Fibroblast of lung (primary cell): ENCODE results near the gene ING1. TPM values are rescaled to one million over a fixed set of nuclear protein-coding genes. Genes with fewer than 3 reads are reported as not detected.

Experiments
- DNase-seq, 2 donors: peaks; one replicate each; pipeline versions ENCODE4 v3.0.0 to v3.0.0-alpha.2; 2010; ENCODE audit warnings: low read depth in 2 of 2
- H2AFZ ChIP-seq: 2 replicates; pipeline ENCODE4 v1.5.1; 2012; ENCODE audit warnings: low read length, control low read depth, inconsistent platforms
- H3K27ac ChIP-seq: 2 replicates; pipeline ENCODE4 v1.5.1; 2011; ENCODE audit warnings: low read length, control low read depth; ENCODE audit not compliant: insufficient read depth
- H3K27me3 ChIP-seq: 2 replicates; pipeline ENCODE4 v1.5.1; 2011; ENCODE audit warnings: mild to moderate bottlenecking, low read length; ENCODE audit not compliant: control insufficient read depth, insufficient read depth
- H3K36me3 ChIP-seq: 2 replicates; pipeline ENCODE4 v1.5.1; 2011; ENCODE audit warnings: low read length; ENCODE audit not compliant: control insufficient read depth, insufficient read depth
- H3K4me1 ChIP-seq: 2 replicates; pipeline ENCODE4 v1.5.1; 2011; ENCODE audit warnings: low read length; ENCODE audit not compliant: control insufficient read depth, insufficient read depth; ENCODE audit errors: extremely low read depth
- H3K4me2 ChIP-seq: 2 replicates; pipeline ENCODE4 v1.5.1; 2011; ENCODE audit warnings: low read length, control low read depth; ENCODE audit not compliant: insufficient read depth; ENCODE audit errors: extremely low read depth
- H3K4me3 ChIP-seq, 4 experiments: fragments of 200-600 bp in 1 of 4; sonication (generic) in 1 of 4; replicated peaks in 1 of 4; 2 replicates each; pipeline ENCODE4 v1.5.1; 2011 to 2016; ENCODE audit warnings: low read length in 4 of 4, low read depth in 3 of 4, mild to moderate bottlenecking in 3 of 4, control low read depth in 2 of 4, inconsistent platforms in 1 of 4, mixed read lengths in 1 of 4; ENCODE audit not compliant: insufficient read depth in 1 of 4; ENCODE audit errors: control extremely low read depth in 1 of 4
- H3K79me2 ChIP-seq: 2 replicates; pipeline ENCODE4 v1.5.1; 2012; ENCODE audit warnings: mild to moderate bottlenecking, low read length, inconsistent platforms; ENCODE audit not compliant: control insufficient read depth, insufficient read depth
- H3K9ac ChIP-seq: 2 replicates; pipeline ENCODE4 v1.5.1; 2011; ENCODE audit warnings: mild to moderate bottlenecking, low read length, control low read depth; ENCODE audit not compliant: insufficient read depth
- H3K9me3 ChIP-seq: 2 replicates; pipeline ENCODE4 v1.5.1; 2012; ENCODE audit warnings: low read depth, low read length; ENCODE audit not compliant: control insufficient read depth, insufficient read depth
- H4K20me1 ChIP-seq: 2 replicates; pipeline ENCODE4 v1.5.1; 2011; ENCODE audit warnings: low read length; ENCODE audit not compliant: control insufficient read depth, insufficient read depth; ENCODE audit errors: extremely low read depth
- EZH2 ChIP-seq: IDR thresholded peaks from 2 replicates; pipeline ENCODE4 v1.5.1; 2012; ENCODE audit warnings: low read length, control low read depth, mild to moderate bottlenecking; ENCODE audit errors: missing control alignments
- polyA plus RNA-seq, 2 donors: library from polyadenylated mRNA; depleted of rRNA in 1 of 2; stranded (reverse) in 1 of 2; unstranded in 1 of 2; fragments of >200 nt; gene quantifications; 2 replicates each; pipeline ENCODE4 v1.2.1, GENCODE V29; 2011 to 2012; ENCODE audit warnings: missing spikeins in 1 of 2
- total RNA-seq: library from RNA; depleted of rRNA; stranded (reverse); fragments of >200 nt; gene quantifications from 2 replicates; pipeline ENCODE4 v1.2.1, GENCODE V29; 2014
- TF ChIP-seq, protein P1 (sequence below), 2 donors: IDR thresholded peaks in 1 of 2; conservative IDR thresholded peaks in 1 of 2; 1 replicate in 1 of 2; 2 replicates in 1 of 2; pipeline ENCODE4 v1.5.1; 2011 to 2012; ENCODE audit warnings: low read length in 2 of 2, control low read depth in 1 of 2, inconsistent platforms in 1 of 2, low read depth in 1 of 2, mild to moderate bottlenecking in 1 of 2

ING1 gene
- total and polyA plus RNA-seq, 2 donors (not counting 1 experiment from before 2014, with no cell fraction given): 7.9 to 13.0 TPM

DNA sequence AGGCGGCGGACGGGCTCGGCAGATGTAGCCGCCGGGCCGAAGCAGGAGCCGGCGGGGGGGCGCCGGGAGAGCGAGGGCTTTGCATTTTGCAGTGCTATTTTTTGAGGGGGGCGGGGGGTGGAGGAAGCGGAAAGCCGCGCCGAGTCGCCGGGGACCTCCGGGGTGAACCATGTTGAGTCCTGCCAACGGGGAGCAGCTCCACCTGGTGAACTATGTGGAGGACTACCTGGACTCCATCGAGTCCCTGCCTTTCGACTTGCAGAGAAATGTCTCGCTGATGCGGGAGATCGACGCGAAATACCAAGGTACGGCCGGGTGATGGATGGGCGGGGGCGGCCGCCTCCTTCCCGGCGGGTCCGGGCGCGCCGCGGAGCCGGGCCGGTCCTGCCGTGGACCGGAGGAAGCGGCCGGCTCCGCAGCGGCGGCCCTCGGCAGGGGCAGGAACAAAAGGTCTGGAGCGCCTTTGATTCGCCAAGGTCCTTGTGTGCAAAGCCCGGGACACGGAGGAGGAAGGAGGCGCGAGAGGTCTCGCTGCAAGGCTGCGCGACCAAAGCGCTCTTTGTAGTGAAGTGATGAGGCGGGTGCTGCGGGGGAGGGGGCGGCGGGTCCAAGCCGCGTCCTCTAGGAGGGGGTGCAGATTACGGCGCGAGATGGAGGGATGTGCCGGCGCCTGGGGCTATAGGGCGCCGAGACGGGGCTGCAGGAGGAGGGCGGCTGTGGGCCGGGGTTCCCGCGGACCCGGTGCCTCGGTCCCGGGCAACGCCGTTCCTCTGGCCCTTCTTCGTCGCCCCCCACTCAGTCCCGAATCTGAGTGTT lies 689 bp downstream of the ING1 start:
- peak overlapping the region; percentile 79 for H3K9ac ChIP-seq
- peak overlapping the region; percentile 40 for H3K4me2 ChIP-seq
- peak overlapping the region; percentile 40 to 94 (median 83) for H3K4me3 ChIP-seq
- H2AFZ ChIP-seq: peak overlapping the region; percentile 58
- H3K79me2 ChIP-seq: peaks cover 41% of the 10 kb centered on the region
- TF ChIP-seq EZH2: no peak
- TF ChIP-seq, protein P1, sequence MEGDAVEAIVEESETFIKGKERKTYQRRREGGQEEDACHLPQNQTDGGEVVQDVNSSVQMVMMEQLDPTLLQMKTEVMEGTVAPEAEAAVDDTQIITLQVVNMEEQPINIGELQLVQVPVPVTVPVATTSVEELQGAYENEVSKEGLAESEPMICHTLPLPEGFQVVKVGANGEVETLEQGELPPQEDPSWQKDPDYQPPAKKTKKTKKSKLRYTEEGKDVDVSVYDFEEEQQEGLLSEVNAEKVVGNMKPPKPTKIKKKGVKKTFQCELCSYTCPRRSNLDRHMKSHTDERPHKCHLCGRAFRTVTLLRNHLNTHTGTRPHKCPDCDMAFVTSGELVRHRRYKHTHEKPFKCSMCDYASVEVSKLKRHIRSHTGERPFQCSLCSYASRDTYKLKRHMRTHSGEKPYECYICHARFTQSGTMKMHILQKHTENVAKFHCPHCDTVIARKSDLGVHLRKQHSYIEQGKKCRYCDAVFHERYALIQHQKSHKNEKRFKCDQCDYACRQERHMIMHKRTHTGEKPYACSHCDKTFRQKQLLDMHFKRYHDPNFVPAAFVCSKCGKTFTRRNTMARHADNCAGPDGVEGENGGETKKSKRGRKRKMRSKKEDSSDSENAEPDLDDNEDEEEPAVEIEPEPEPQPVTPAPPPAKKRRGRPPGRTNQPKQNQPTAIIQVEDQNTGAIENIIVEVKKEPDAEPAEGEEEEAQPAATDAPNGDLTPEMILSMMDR (conservative IDR thresholded peaks at IDR 0.05 in 1 of 2, IDR thresholded peaks at IDR 0.05 in 1 of 2; ENCODE audit: low read depth in 1 of 2, low read length in 2 of 2): no peak
- H3K27me3 ChIP-seq: no peaks in the 10 kb centered on the region
- peak overlapping the region; percentile 78 for H3K27ac ChIP-seq
- H3K9me3 ChIP-seq: no peaks in the 10 kb centered on the region
- peaks cover 1% of the 10 kb centered on the region for H3K36me3 ChIP-seq
- H3K4me1 ChIP-seq: peaks cover 3% of the 10 kb centered on the region
- peak; percentile 25 to 52 for DNase-seq
- H4K20me1 ChIP-seq: no peaks in the 10 kb centered on the region

DNA sequence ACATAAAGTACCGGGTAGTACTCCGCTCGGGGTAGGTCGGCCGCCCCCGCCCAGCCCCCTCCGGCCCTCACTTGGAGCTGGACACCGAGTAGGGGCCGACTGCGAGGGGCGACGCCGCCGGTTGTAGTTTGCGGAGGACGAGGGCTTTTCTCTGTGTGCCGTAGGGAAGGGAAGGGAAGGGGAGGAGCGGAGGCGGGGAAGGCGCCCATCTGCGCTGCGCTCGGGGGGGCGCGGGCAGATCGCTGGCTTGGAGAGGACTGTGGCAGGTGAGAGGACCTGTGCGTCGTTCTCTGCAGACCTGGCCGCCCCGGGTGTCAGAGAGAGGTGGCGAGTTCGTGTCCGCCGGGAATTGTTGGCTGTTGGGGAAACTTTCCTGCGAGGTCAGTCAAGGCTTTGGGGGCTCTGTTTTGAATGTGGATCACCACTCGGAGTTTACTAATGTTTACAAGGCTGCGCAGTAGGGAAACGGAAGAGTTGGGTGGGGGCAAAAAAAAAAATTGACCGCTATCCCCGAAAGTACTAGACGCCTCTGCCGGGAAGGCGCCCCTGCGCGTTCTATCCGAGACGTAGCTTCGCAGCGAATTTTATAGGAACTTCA lies 1.4 kb downstream of the ING1 start:
- no peaks in the 10 kb centered on the region for H3K9me3 ChIP-seq
- H3K9ac ChIP-seq: peak overlapping the region; percentile 79
- H3K79me2 ChIP-seq: peaks cover 48% of the 10 kb centered on the region
- H4K20me1 ChIP-seq: no peaks in the 10 kb centered on the region
- peak overlapping the region; percentile 59 for H3K4me2 ChIP-seq
- TF ChIP-seq, protein P1 (conservative IDR thresholded peaks at IDR 0.05 in 1 of 2, IDR thresholded peaks at IDR 0.05 in 1 of 2; ENCODE audit: low read depth in 1 of 2, low read length in 2 of 2): peak; percentile 12
- no peak for TF ChIP-seq EZH2
- H3K36me3 ChIP-seq: peaks cover 6% of the 10 kb centered on the region
- peak overlapping the region; percentile 40 to 94 (median 83) for H3K4me3 ChIP-seq
- no peaks in the 10 kb centered on the region for H3K27me3 ChIP-seq
- H2AFZ ChIP-seq: no peak overlapping the region
- peak; percentile 41 to 44 for DNase-seq
- H3K4me1 ChIP-seq: peaks cover 3% of the 10 kb centered on the region
- H3K27ac ChIP-seq: peak overlapping the region; percentile 78
